ENCODE measurements around the gene LMAN1L.

The LMAN1L gene

DNA sequence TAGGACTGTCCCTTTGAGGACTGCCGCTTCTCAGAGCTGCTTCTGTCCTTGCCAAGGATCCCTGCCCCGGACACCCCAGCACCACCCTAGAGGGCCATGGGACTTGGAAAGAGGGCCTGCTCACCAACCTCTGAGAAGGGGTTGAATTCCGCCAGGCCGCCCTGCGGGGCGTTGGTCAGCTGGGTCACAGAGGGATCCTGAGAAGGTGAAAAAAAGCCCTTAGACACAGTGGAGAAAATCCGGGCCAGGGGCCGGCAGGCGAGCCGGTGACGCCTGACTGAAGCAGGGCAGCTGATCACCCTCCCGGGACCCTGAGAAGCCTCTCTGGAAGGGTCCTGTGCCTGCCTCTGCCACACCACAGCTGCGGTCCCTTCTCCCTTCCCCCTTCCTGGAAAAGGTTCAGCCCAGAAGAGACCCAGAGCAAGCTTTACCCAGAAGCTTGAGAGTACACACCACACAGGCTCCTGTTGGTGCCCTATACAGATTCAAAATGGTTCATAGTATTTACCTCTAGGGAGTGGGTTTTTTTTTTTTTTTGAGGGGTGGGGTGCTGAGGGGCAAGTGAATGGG is 41.9 kb downstream of the LMAN1L start:
- peaks cover 4% of the 10 kb centered on the region; the same call in 1 of the 2 replicates for H3K4me1 ChIP-seq (ENCODE audit: low read length)
- no peak overlapping the region for H2AFZ ChIP-seq (ENCODE audit: low read length)
- H3K27ac ChIP-seq (ENCODE audit: low read length), result no peak overlapping the region
- H3F3A ChIP-seq (ENCODE audit: insufficient read depth, low read length), result no peaks in the 10 kb centered on the region
- H3K4me2 ChIP-seq (ENCODE audit: low read depth, low read length), result no peak overlapping the region
- H3K9me3 ChIP-seq (replicated peaks; ENCODE audit: insufficient read depth, low read length), result no peaks in the 10 kb centered on the region
- H3K9ac ChIP-seq (ENCODE audit: low read length), result no peak overlapping the region
- no peaks in the 10 kb centered on the region for H4K20me1 ChIP-seq (ENCODE audit: insufficient read depth, low read length)
- H3K4me3 ChIP-seq (ENCODE audit: low read length), result no peak overlapping the region
- TF ChIP-seq EZH2phosphoT487 (IDR thresholded peaks at IDR 0.05; ENCODE audit: low read length) (no peak), EZH2 (optimal IDR thresholded peaks at IDR 0.05; ENCODE audit: low read depth, low read length) (no peak)
- TF ChIP-seq, protein P1, sequence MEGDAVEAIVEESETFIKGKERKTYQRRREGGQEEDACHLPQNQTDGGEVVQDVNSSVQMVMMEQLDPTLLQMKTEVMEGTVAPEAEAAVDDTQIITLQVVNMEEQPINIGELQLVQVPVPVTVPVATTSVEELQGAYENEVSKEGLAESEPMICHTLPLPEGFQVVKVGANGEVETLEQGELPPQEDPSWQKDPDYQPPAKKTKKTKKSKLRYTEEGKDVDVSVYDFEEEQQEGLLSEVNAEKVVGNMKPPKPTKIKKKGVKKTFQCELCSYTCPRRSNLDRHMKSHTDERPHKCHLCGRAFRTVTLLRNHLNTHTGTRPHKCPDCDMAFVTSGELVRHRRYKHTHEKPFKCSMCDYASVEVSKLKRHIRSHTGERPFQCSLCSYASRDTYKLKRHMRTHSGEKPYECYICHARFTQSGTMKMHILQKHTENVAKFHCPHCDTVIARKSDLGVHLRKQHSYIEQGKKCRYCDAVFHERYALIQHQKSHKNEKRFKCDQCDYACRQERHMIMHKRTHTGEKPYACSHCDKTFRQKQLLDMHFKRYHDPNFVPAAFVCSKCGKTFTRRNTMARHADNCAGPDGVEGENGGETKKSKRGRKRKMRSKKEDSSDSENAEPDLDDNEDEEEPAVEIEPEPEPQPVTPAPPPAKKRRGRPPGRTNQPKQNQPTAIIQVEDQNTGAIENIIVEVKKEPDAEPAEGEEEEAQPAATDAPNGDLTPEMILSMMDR (IDR thresholded peaks at IDR 0.05; ENCODE audit: low read length), result no peak
- no peaks in the 10 kb centered on the region for H3K9me2 ChIP-seq (replicated peaks; ENCODE audit: insufficient read depth, low read length)
- H3K27me3 ChIP-seq (replicated peaks; ENCODE audit: insufficient read depth, low read length), result no peaks in the 10 kb centered on the region
- H3K79me2 ChIP-seq (ENCODE audit: low read length), result peaks cover 44% of the 10 kb centered on the region
- DNase-seq, result no peak
- H3K36me3 ChIP-seq (replicated peaks; ENCODE audit: insufficient read depth, low read length), result no peaks in the 10 kb centered on the region

DNA sequence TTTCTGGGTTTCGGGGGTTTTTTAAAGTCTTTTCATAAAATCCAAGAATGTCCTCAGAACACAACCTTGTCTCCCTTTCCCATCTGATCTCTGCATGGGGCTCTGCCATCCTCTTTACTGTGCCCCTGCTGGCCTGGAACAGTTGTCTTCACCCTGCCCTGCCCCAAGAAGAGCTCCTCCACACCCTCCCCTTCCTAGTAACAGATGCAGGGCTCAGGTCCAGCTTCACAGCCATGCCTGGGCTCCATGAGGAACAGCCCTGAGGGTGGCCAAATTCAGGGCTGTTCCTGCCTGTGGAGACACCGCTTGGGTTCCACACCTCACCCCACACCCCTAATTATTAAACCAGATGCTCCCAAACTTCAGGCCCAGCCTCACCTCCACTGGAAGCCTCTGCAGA is 43.2 kb downstream of the LMAN1L start:
- peaks cover 4% of the 10 kb centered on the region; the same call in 1 of the 2 replicates for H3K4me1 ChIP-seq (ENCODE audit: low read length)
- H3K79me2 ChIP-seq (ENCODE audit: low read length), result peaks cover 52% of the 10 kb centered on the region
- H3K27me3 ChIP-seq (replicated peaks; ENCODE audit: insufficient read depth, low read length), result no peaks in the 10 kb centered on the region
- no peak for DNase-seq
- H3K9ac ChIP-seq (ENCODE audit: low read length), result no peak overlapping the region
- TF ChIP-seq, protein P1 (IDR thresholded peaks at IDR 0.05; ENCODE audit: low read length), result no peak
- TF ChIP-seq EZH2phosphoT487 (IDR thresholded peaks at IDR 0.05; ENCODE audit: low read length) (no peak), EZH2 (optimal IDR thresholded peaks at IDR 0.05; ENCODE audit: low read depth, low read length) (no peak)
- H3K27ac ChIP-seq (ENCODE audit: low read length), result no peak overlapping the region
- H3F3A ChIP-seq (ENCODE audit: insufficient read depth, low read length), result no peaks in the 10 kb centered on the region
- no peaks in the 10 kb centered on the region for H3K36me3 ChIP-seq (replicated peaks; ENCODE audit: insufficient read depth, low read length)
- H3K9me3 ChIP-seq (replicated peaks; ENCODE audit: insufficient read depth, low read length), result no peaks in the 10 kb centered on the region
- H3K4me2 ChIP-seq (ENCODE audit: low read depth, low read length), result no peak overlapping the region
- H4K20me1 ChIP-seq (ENCODE audit: insufficient read depth, low read length), result no peaks in the 10 kb centered on the region
- H3K4me3 ChIP-seq (ENCODE audit: low read length), result no peak overlapping the region
- H3K9me2 ChIP-seq (replicated peaks; ENCODE audit: insufficient read depth, low read length), result no peaks in the 10 kb centered on the region
- no peak overlapping the region for H2AFZ ChIP-seq (ENCODE audit: low read length)

DNA sequence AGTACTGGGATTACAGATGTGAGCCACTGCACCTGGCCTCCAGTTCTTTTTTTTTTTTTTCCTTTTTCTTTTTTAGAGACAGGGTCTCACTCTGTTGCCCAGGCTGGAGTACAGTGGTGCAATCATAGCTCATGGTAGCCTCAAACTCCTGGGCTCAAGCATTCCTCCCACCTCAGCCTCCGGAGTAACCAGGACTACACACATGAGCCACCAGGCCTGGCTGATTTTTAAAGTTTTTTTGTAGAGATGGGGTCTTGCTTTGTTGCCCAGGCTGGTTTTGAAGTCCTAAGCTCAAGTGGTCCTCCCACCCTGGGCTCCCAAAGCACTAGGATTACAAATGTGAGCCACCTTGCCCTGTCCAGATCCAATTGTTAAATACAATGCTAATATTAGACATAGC is 43.9 kb downstream of the LMAN1L start:
- DNase-seq, result no peak
- H3K27ac ChIP-seq (ENCODE audit: low read length), result no peak overlapping the region; the same call in 1 of the 2 replicates
- no peaks in the 10 kb centered on the region for H4K20me1 ChIP-seq (ENCODE audit: insufficient read depth, low read length)
- no peaks in the 10 kb centered on the region for H3K9me2 ChIP-seq (replicated peaks; ENCODE audit: insufficient read depth, low read length)
- H2AFZ ChIP-seq (ENCODE audit: low read length), result no peak overlapping the region
- peaks cover 4% of the 10 kb centered on the region; the same call in 1 of the 2 replicates for H3K4me1 ChIP-seq (ENCODE audit: low read length)
- no peak overlapping the region for H3K4me3 ChIP-seq (ENCODE audit: low read length)
- H3K4me2 ChIP-seq (ENCODE audit: low read depth, low read length), result no peak overlapping the region
- no peaks in the 10 kb centered on the region for H3K27me3 ChIP-seq (replicated peaks; ENCODE audit: insufficient read depth, low read length)
- H3K9me3 ChIP-seq (replicated peaks; ENCODE audit: insufficient read depth, low read length), result no peaks in the 10 kb centered on the region
- no peaks in the 10 kb centered on the region for H3F3A ChIP-seq (ENCODE audit: insufficient read depth, low read length)
- H3K36me3 ChIP-seq (replicated peaks; ENCODE audit: insufficient read depth, low read length), result no peaks in the 10 kb centered on the region
- TF ChIP-seq EZH2phosphoT487 (IDR thresholded peaks at IDR 0.05; ENCODE audit: low read length), result no peak
- no peak for TF ChIP-seq EZH2 (optimal IDR thresholded peaks at IDR 0.05; ENCODE audit: low read depth, low read length)
- TF ChIP-seq, protein P1 (IDR thresholded peaks at IDR 0.05; ENCODE audit: low read length), result no peak
- H3K79me2 ChIP-seq (ENCODE audit: low read length), result peaks cover 57% of the 10 kb centered on the region
- no peak overlapping the region for H3K9ac ChIP-seq (ENCODE audit: low read length)
